GM12878 (cell line): Measurements from ENCODE around the gene DOCK1.

Source experiments
- BHLHE40 ChIP-seq, 2 experiments: fragments of 450-650 bp in 1 of 2; IDR thresholded peaks; 2 replicates each; pipeline ENCODE4 v1.6.1; 2011 to 2017; ENCODE audit warnings: low read depth in 2 of 2, borderline replicate concordance in 1 of 2, improper control_type of control experiment in 1 of 2, low read length in 1 of 2, mild to moderate bottlenecking in 1 of 2
- CEBPB ChIP-seq, 2 experiments: fragments of 150-350 bp in 1 of 2; IDR thresholded peaks; 2 replicates each; pipeline ENCODE4 v1.6.1; 2012 to 2014; ENCODE audit warnings: low read depth in 2 of 2, low read length in 2 of 2, borderline replicate concordance in 1 of 2, inconsistent platforms in 1 of 2
- KDM1A ChIP-seq: fragments of 200-600 bp; sonication (generic); IDR thresholded peaks from 2 replicates; pipeline ENCODE4 v1.6.1; 2016; ENCODE audit warnings: borderline replicate concordance
- MXI1 ChIP-seq: fragments of 150-350 bp; IDR thresholded peaks from 2 replicates; pipeline ENCODE4 v1.6.1; 2011; ENCODE audit warnings: low read depth, mild to moderate bottlenecking, inconsistent platforms, low read length, improper control_type of control experiment
- POLR2A ChIP-seq: IDR thresholded peaks from 2 replicates; pipeline ENCODE4 v1.6.1; 2011; ENCODE audit warnings: low read depth, mild to moderate bottlenecking, low read length
- RAD51 ChIP-seq: fragments of 450-650 bp; IDR thresholded peaks from 2 replicates; pipeline ENCODE4 v1.6.1; 2016; ENCODE audit warnings: moderate library complexity, mild to moderate bottlenecking, inconsistent platforms
- RELA ChIP-seq: fragments of 450-650 bp; IDR thresholded peaks from 2 replicates; pipeline ENCODE4 v1.8.0; 2014; ENCODE audit warnings: borderline replicate concordance; ENCODE audit not compliant: partially characterized antibody
- SMC3 ChIP-seq: IDR thresholded peaks from 2 replicates; pipeline ENCODE4 v1.6.1; 2011; ENCODE audit warnings: low read length, improper control_type of control experiment, borderline replicate concordance
- SP1 ChIP-seq: IDR thresholded peaks from one replicate; pipeline ENCODE4 v1.6.1; 2011; ENCODE audit warnings: low read depth, low read length
- TCF7 ChIP-seq: IDR thresholded peaks from 2 replicates; pipeline ENCODE4 v1.6.1; 2014; ENCODE audit warnings: antibody characterized with exemption, borderline replicate concordance
- TF ChIP-seq, protein P1 (sequence below): IDR thresholded peaks from 2 replicates; pipeline ENCODE4 v1.6.1; 2012; ENCODE audit warnings: low read length, inconsistent platforms
- TF ChIP-seq, protein P2 (sequence below): IDR thresholded peaks from 2 replicates; pipeline ENCODE4 v1.6.1; 2012; ENCODE audit warnings: mild to moderate bottlenecking, low read depth, low read length
- TF ChIP-seq, protein P3 (sequence below), 3 experiments: IDR thresholded peaks in 2 of 3; conservative IDR thresholded peaks in 1 of 3; 2 replicates each; pipeline ENCODE4 v1.5.1; 2011; ENCODE audit warnings: low read depth in 3 of 3, low read length in 3 of 3, mild to moderate bottlenecking in 3 of 3, control low read depth in 2 of 3, moderate library complexity in 2 of 3, inconsistent platforms in 1 of 3, mixed read lengths in 1 of 3; ENCODE audit not compliant: control insufficient read depth in 2 of 3, insufficient read depth in 1 of 3; ENCODE audit errors: extremely low read depth in 1 of 3
- TF ChIP-seq, protein P4 (sequence below): IDR thresholded peaks from 2 replicates; pipeline ENCODE4 v1.6.1; 2012; ENCODE audit warnings: low read depth, low read length, improper control_type of control experiment

DNA sequence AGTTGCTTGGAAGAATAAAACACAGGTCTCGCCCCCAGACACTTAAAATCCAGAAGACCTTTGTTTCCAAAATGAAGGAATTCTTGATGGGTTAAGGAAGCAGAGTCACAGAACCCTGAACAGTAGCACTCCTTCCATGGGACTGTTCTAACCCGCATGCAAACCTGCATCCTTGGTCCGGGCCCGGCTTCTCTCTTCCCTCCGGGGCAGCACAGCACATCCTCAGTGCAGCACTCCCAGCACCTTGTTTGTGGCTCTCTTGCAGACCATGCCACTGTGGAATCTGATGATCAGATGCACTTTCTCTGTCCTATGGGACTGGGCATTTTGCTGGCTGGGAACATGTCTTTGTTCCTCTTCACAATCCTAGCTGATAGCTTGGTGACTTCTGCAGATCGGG is 257.6 kb downstream of the DOCK1 start:
- TF ChIP-seq SP1 (no peak), BHLHE40 (IDR thresholded peaks at IDR 0.05; ENCODE audit: borderline replicate concordance in 1 of 2, low read depth in 2 of 2, low read length in 1 of 2) (no peak), KDM1A (no peak), RELA (no peak), CEBPB (IDR thresholded peaks at IDR 0.05; ENCODE audit: borderline replicate concordance in 1 of 2, low read depth in 2 of 2, low read length in 2 of 2) (no peak), POLR2A (no peak), SMC3 (no peak), TCF7 (no peak), RAD51 (no peak), MXI1 (no peak)
- TF ChIP-seq, protein P1, sequence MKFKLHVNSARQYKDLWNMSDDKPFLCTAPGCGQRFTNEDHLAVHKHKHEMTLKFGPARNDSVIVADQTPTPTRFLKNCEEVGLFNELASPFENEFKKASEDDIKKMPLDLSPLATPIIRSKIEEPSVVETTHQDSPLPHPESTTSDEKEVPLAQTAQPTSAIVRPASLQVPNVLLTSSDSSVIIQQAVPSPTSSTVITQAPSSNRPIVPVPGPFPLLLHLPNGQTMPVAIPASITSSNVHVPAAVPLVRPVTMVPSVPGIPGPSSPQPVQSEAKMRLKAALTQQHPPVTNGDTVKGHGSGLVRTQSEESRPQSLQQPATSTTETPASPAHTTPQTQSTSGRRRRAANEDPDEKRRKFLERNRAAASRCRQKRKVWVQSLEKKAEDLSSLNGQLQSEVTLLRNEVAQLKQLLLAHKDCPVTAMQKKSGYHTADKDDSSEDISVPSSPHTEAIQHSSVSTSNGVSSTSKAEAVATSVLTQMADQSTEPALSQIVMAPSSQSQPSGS, result no peak
- TF ChIP-seq, protein P2, sequence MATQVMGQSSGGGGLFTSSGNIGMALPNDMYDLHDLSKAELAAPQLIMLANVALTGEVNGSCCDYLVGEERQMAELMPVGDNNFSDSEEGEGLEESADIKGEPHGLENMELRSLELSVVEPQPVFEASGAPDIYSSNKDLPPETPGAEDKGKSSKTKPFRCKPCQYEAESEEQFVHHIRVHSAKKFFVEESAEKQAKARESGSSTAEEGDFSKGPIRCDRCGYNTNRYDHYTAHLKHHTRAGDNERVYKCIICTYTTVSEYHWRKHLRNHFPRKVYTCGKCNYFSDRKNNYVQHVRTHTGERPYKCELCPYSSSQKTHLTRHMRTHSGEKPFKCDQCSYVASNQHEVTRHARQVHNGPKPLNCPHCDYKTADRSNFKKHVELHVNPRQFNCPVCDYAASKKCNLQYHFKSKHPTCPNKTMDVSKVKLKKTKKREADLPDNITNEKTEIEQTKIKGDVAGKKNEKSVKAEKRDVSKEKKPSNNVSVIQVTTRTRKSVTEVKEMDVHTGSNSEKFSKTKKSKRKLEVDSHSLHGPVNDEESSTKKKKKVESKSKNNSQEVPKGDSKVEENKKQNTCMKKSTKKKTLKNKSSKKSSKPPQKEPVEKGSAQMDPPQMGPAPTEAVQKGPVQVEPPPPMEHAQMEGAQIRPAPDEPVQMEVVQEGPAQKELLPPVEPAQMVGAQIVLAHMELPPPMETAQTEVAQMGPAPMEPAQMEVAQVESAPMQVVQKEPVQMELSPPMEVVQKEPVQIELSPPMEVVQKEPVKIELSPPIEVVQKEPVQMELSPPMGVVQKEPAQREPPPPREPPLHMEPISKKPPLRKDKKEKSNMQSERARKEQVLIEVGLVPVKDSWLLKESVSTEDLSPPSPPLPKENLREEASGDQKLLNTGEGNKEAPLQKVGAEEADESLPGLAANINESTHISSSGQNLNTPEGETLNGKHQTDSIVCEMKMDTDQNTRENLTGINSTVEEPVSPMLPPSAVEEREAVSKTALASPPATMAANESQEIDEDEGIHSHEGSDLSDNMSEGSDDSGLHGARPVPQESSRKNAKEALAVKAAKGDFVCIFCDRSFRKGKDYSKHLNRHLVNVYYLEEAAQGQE, result no peak
- TF ChIP-seq, protein P3, sequence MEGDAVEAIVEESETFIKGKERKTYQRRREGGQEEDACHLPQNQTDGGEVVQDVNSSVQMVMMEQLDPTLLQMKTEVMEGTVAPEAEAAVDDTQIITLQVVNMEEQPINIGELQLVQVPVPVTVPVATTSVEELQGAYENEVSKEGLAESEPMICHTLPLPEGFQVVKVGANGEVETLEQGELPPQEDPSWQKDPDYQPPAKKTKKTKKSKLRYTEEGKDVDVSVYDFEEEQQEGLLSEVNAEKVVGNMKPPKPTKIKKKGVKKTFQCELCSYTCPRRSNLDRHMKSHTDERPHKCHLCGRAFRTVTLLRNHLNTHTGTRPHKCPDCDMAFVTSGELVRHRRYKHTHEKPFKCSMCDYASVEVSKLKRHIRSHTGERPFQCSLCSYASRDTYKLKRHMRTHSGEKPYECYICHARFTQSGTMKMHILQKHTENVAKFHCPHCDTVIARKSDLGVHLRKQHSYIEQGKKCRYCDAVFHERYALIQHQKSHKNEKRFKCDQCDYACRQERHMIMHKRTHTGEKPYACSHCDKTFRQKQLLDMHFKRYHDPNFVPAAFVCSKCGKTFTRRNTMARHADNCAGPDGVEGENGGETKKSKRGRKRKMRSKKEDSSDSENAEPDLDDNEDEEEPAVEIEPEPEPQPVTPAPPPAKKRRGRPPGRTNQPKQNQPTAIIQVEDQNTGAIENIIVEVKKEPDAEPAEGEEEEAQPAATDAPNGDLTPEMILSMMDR (IDR thresholded peaks at IDR 0.05 in 2 of 3, conservative IDR thresholded peaks at IDR 0.05 in 1 of 3; ENCODE audit: control insufficient read depth in 2 of 3, extremely low read depth in 1 of 3, insufficient read depth in 1 of 3, low read depth in 3 of 3, low read length in 3 of 3), result no peak
- TF ChIP-seq, protein P4, sequence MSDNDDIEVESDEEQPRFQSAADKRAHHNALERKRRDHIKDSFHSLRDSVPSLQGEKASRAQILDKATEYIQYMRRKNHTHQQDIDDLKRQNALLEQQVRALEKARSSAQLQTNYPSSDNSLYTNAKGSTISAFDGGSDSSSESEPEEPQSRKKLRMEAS, result no peak
